HG02852 (cell line): Measurements from ENCODE around the gene CIART.
"Not testable (repeated sequence)": the region's sequence is repeated elsewhere in the genome, so short reads cannot be mapped to it uniquely, and the experiment has no call there.

Source experiments
- ATAC-seq: cut with Tn5 transposase; IDR thresholded peaks from one replicate; pipeline ENCODE4 v1.9.1; 2021; ENCODE audit warnings: mild to moderate bottlenecking, moderate library complexity; ENCODE audit not compliant: unreplicated experiment

The CIART gene

DNA sequence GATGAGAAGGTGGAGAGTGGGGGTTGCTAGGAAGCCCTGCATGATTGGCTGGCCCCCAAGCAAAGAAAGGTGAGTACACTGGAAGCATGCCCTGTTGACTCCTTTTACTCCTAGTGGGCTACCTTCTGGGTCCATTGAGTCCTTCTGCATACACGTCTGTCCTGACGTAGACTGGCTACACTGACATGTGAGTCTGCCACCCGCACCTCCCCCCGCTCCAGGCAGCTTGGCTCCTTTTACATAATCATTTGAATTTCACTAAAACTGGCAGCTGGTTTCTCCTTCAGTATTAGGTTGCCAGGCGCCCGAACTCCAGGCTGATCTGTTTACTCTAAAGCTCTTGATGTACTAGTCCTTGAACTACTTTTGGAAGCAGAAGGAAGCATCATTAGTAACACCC lies 20.0 kb downstream of the CIART start:
- ATAC-seq: no peak

DNA sequence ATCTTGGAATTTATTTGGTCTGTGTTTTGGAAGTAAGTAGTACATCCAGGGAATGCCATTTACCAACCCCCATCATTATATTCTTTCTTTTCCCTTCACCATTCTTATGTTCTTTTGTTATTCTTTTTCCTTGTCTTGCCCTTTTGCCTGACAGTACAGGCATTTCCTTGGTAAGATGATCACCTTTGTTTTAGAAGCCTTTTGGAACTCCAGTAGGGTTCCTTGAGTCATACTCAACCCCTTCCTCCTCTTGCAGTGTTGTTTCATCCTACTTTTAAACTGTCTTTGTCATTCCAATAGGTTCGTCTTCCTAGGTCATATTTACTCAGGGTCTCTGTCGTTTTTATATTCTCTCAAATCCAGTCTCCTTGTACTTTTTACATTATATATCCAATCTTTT lies 20.5 kb downstream of the CIART start:
- no peak for ATAC-seq

DNA sequence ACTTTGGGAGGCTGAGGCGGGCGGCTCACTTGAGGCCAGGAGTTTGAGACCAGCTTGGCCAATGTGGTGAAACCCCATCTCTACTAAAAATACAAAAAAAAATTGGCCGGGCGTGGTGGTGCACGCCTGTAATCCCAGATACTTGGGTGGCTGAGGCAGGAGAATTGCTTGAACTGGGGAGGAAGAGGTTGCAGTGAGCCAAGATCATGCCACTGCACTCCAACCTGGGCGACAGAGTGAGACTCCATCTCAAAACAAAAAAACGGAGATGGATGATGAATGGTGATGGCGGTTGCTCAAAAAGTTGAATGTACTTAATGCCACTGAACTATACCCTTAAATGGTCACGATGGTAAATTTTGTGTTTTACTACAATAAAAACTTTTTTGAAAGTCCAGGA lies 26.2 kb downstream of the CIART start:
- ATAC-seq: not testable (repeated sequence)

DNA sequence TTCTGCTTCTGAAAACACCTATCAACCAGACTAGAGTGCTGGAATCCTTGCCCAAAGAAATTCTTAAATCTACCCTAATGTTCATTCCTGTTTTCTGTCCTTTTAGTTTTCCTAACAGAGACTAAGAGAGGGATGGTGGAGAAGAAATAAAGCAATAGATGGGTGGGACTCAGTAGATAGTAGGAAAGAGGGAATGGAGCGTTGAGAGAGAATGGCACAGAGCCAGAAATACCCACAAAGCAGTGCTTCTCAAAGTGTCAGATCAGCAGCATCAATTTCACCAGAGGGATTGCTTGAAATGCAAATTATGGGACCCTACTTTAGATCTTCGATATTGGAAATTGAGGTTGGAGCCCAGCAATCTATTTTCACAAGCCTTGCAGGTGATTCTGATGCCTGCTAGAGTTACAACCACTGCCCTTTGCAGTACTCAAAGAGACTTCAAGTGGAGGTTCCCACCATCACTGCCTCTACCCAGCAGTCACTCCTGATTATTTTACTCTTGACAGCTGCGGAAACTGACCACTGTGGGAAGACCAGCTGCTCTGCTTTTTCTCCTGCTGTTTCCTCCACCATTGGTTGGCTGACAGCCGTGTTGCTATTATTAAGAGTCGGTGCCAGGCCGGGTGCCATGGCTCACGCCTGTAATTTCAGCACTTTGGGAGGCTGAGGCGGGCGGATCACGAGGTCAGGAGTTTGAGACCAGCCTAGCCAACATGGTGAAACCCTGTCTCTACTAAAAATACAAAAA lies 27.6 kb downstream of the CIART start:
- no peak for ATAC-seq

DNA sequence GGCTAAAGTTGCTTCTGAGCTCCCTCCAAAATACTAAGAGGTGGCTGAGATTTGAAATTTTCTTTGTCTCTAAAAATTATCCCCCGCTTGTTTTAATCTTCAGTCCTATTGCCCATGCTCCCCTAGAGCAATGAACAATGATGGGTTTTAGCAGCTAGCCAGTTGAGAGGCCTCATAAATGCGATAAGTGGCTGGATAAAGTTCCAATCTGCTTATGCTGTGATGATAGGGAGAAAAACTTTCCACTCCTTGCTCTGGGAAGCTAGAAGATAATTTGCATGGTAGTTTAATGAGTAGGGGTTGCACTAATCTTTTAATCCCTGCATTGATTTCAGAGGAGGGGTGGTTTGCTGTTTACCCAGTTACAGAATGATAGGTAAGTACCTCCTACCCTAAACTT lies 29.4 kb downstream of the CIART start:
- ATAC-seq: no peak

DNA sequence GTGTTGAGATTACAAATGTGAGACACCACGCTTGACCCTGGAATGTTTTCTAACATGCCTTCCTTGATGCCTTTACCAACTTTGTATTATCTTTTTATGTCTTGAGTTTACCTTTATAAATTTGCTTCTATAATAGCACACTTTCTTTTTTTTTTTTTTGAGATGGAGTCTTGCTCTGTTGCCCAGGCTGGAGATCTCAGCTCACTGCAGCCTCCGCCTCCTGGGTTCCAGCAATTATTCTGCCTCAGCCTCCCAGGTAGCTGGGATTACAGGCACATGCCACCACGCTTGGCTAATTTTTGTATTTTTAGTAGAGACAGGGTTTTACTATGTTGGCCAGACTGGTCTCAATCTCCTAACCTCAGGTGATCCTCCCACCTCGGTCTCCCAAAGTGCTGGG lies 32.3 kb downstream of the CIART start:
- ATAC-seq: not testable (repeated sequence)

DNA sequence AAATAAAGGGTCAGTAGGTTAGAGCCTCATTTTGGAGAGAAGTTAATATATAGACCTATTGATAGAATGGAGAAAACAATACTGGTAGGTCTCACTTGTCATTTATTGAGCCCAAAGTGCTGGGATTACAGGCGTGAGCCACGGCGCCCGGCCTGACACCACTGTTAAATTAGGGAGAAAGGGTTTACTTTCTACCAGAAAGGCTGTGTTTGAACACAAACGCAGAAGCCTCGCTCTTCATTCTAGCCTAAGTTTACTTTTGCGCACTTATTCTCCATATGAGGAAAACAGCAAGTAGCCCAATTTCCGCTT lies 38.3 kb downstream of the CIART start:
- no peak for ATAC-seq

DNA sequence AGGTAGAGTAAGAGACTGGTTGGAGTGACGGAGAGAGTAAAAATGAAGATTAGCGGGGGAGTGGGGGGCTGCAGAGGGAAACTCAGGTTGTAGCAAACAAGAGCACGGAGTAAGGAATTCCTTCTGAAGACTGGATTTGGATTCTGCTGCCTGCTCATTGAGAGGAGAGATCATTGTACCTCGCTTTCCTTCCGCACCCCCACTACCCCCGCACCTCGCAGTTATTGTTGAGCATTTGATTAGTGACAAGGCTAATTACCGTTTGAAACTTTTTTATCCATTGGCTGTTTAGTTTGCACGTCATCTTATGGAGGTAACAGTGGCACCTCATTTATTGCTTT lies 39.4 kb downstream of the CIART start:
- ATAC-seq: no peak

DNA sequence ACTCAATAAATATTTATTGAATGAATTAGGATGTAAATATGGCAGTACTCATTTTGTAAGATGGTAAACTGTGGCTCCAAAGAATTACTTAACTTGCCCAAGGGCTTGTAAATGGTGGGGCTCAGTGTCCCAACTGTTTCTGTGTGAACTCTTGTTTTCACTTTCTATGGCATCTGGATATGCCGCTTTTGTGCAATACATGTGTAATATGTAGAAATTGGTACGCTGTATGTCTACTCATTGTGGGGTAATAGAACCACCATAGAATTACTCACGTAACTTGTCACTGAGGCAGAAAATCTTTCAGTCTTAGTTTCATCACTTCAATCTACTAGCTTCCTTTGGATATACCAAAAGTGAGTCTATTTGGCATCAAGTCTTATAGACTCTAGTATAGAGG lies 40.0 kb downstream of the CIART start:
- no peak for ATAC-seq

DNA sequence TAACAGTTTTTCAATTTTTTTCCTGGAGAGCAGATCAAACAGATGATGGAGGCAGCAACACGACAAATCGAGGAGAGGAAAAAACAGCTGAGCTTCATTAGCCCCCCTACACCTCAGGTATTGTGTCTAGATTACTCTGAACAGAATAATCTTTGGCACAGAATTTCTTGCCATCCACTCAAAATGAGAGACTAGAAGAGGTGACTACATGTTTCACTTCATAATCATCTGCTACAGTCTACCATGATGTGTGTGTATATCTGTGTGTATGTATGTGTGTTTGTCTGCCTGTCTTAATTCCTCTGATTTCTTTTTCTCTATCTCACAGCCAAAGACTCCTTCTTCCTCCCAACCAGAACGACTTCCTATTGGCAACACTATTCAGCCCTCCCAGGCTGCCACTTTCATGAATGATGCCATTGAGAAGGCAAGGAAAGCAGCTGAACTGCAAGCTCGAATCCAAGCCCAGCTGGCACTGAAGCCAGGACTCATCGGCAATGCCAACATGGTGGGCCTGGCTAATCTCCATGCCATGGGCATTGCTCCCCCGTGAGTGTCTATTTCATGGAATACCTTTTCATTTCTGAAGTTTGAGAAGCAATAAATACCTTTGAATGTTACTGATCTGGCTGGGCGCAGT lies 50.4 kb downstream of the CIART start:
- ATAC-seq: no peak
